Neuronal stem cell (in vitro differentiated cells): ENCODE results near the gene MYO10.
A peak's percentile ranks its signal among the peaks of the same experiment; 100 is the strongest.

Source experiments
- DNase-seq: peaks from one replicate; pipeline ENCODE4 v3.0.0-alpha.2; 2013; ENCODE audit warnings: low spot score
- H2AFZ ChIP-seq: one replicate; pipeline ENCODE4 v1.6.1; 2013; ENCODE audit warnings: mild to moderate bottlenecking, low read length, inconsistent platforms
- H2AK5ac ChIP-seq: 2 replicates; pipeline ENCODE4 v1.6.1; 2013; ENCODE audit warnings: low read depth, mild to moderate bottlenecking, inconsistent platforms, low read length, moderate library complexity, mixed read lengths
- H2BK120ac ChIP-seq: 2 replicates; pipeline ENCODE4 v1.6.1; 2013; ENCODE audit warnings: low read depth, mild to moderate bottlenecking, inconsistent platforms, low read length, moderate library complexity, mixed read lengths
- H2BK12ac ChIP-seq: one replicate; pipeline ENCODE4 v1.6.1; 2013; ENCODE audit warnings: low read length, inconsistent platforms
- H2BK15ac ChIP-seq: 2 replicates; pipeline ENCODE4 v1.6.1; 2013; ENCODE audit warnings: mild to moderate bottlenecking, low read length, inconsistent platforms, mixed read lengths
- H2BK5ac ChIP-seq: one replicate; pipeline ENCODE4 v1.6.1; 2013; ENCODE audit warnings: inconsistent platforms, mild to moderate bottlenecking, low read length, moderate library complexity
- H3K14ac ChIP-seq: one replicate; pipeline ENCODE4 v1.6.1; 2013; ENCODE audit warnings: low read length, inconsistent platforms
- H3K18ac ChIP-seq: 2 replicates; pipeline ENCODE4 v1.6.1; 2013; ENCODE audit warnings: low read length, inconsistent platforms
- H3K23ac ChIP-seq: 2 replicates; pipeline ENCODE4 v1.6.1; 2013; ENCODE audit warnings: low read depth, mild to moderate bottlenecking, mixed read lengths, low read length, inconsistent platforms; ENCODE audit not compliant: poor library complexity
- H3K27ac ChIP-seq: replicated peaks from 3 replicates; pipeline ENCODE4 v1.5.1; 2013; ENCODE audit warnings: low read length, inconsistent platforms
- H3K27me3 ChIP-seq, 3 experiments: 2 replicates each; pipeline ENCODE4 v1.6.1; 2013; ENCODE audit warnings: low read length in 3 of 3, mild to moderate bottlenecking in 2 of 3, inconsistent platforms in 1 of 3, low read depth in 1 of 3, mixed read lengths in 1 of 3, moderate library complexity in 1 of 3; ENCODE audit not compliant: control insufficient read depth in 3 of 3, insufficient read depth in 3 of 3
- H3K36me3 ChIP-seq, 2 donors: replicated peaks in 1 of 2; 2 replicates each; pipeline ENCODE4 v1.6.1; 2013; ENCODE audit warnings: low read length in 2 of 2; ENCODE audit not compliant: control insufficient read depth in 2 of 2, insufficient read depth in 2 of 2
- H3K4ac ChIP-seq: 2 replicates; pipeline ENCODE4 v1.6.1; 2013; ENCODE audit warnings: inconsistent platforms, mild to moderate bottlenecking, low read length, moderate library complexity
- H3K4me1 ChIP-seq, 2 donors: 1 replicate in 1 of 2; 2 replicates in 1 of 2; pipeline ENCODE4 v1.6.1; 2013; ENCODE audit warnings: low read length in 2 of 2, low read depth in 1 of 2; ENCODE audit not compliant: control insufficient read depth in 2 of 2, insufficient read depth in 1 of 2
- H3K4me2 ChIP-seq: one replicate; pipeline ENCODE4 v1.6.1; 2013; ENCODE audit warnings: mild to moderate bottlenecking, low read length, inconsistent platforms; ENCODE audit not compliant: insufficient read depth, poor library complexity, severe bottlenecking
- H3K4me3 ChIP-seq, 2 donors: 2 replicates each; pipeline ENCODE4 v1.5.1; 2013; ENCODE audit warnings: low read length in 2 of 2, mild to moderate bottlenecking in 2 of 2, inconsistent platforms in 1 of 2, moderate library complexity in 1 of 2
- H3K79me1 ChIP-seq: one replicate; pipeline ENCODE4 v1.6.1; 2013; ENCODE audit warnings: low read depth, mild to moderate bottlenecking, inconsistent platforms, low read length, moderate library complexity
- H3K9ac ChIP-seq: one replicate; pipeline ENCODE4 v1.6.1; 2013; ENCODE audit warnings: mild to moderate bottlenecking, low read depth, low read length, inconsistent platforms; ENCODE audit not compliant: poor library complexity
- H3K9me3 ChIP-seq, 2 donors: replicated peaks in 1 of 2; 2 replicates each; pipeline versions ENCODE3 to v1.6.1; 2013; ENCODE audit warnings: low read length in 2 of 2, mild to moderate bottlenecking in 2 of 2, inconsistent platforms in 1 of 2, low read depth in 1 of 2, mixed read lengths in 1 of 2, moderate library complexity in 1 of 2; ENCODE audit not compliant: control insufficient read depth in 2 of 2, insufficient read depth in 1 of 2
- H4K8ac ChIP-seq: one replicate; pipeline ENCODE4 v1.6.1; 2013; ENCODE audit warnings: low read depth, mild to moderate bottlenecking, inconsistent platforms, low read length, moderate library complexity
- H4K91ac ChIP-seq: one replicate; pipeline ENCODE4 v1.6.1; 2013; ENCODE audit warnings: low read length, low read depth, mild to moderate bottlenecking, inconsistent platforms; ENCODE audit not compliant: poor library complexity
- WGBS, 2 donors: extraction: QIAGEN DNeasy Blood & Tissue Kit; methylation state at CpG; one replicate each; pipeline ENCODE4 v1.1.7; 2013; ENCODE audit warnings: missing lambda C conversion rate in 2 of 2, mixed read lengths in 1 of 2; ENCODE audit not compliant: insufficient read length in 2 of 2, insufficient replicate concordance in 1 of 2; ENCODE audit errors: extremely low coverage in 2 of 2; 5-methylcytosine and 5-hydroxymethylcytosine counted together

The MYO10 gene

DNA sequence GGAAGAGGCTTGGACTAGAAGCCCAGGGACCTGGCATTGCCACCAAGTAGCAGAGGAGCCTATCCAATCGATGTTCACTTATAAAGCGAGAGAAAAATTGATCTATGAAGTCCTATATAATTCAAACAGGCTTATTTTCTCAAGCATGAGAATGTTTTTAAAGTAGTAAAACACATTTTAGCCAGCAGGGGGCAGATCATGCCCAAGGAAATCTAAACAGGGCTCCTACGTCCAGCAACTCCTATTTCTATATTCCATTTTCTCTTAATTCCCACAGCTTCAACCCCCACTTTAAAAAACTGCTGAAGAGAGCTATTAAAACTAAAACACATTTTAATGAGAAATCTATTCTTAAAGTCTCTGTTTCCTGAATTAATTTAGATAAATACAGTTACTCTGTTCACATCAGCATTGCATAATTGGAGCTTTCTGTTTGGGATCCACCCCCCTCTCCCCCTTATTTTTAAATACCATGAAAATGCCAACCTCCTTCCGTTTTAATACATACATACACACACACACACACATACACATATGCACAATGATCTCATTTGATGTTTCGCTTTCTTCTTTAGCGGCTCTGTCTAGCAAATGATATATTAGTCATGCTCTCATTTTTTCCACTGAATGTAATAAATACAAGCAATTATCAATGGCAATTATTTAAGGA, 144.9 kb downstream of the MYO10 start:
- Histone ChIP-seq H3K9ac (no peak overlapping the region), H3K4me3 (no peak overlapping the region), H3K23ac (no peak overlapping the region), H3K79me1 (no peaks in the 10 kb centered on the region), H4K91ac (no peak overlapping the region), H2AFZ (no peak overlapping the region), H2BK12ac (no peak overlapping the region), H2BK15ac (no peak overlapping the region), H3K27me3 (no peaks in the 10 kb centered on the region), H3K18ac (no peak overlapping the region), H2BK5ac (no peak overlapping the region), H3K36me3 (peaks cover 0 to 5% of the 10 kb centered on the region in 2 donors), H4K8ac (no peak overlapping the region), H2AK5ac (no peak overlapping the region), H2BK120ac (no peak overlapping the region), H3K9me3 (no peaks in the 10 kb centered on the region), H3K4me1 (no peaks in the 10 kb centered on the region), H3K4me2 (no peak overlapping the region), H3K14ac (no peak overlapping the region), H3K27ac (no peak overlapping the region), H3K4ac (no peak overlapping the region)
- DNase-seq, result peak; percentile 58
- WGBS, 2 donors, result no CpG with 5 or more reads among the region's 6 CpGs

DNA sequence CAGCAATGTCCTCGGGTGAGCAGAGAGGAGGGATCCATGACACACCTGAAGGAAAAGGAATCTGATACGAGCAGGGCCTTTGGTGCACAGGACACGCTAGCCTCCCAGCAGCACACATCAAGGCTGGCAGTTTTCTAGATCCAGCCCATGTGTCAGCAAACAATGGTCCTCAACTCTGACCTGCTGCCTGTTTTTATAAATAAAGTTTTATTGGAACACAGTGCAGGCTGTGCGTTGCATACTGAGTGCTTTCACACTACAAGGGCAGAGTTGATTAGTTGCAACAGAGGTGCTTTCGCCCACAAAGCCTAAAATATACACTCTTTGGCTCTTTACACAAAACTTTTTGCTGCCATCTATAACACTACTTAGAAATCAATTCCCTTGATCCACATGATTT, 147.1 kb downstream of the MYO10 start:
- Histone ChIP-seq H3K27me3 (no peaks in the 10 kb centered on the region), H3K27ac (no peak overlapping the region), H2AFZ (no peak overlapping the region), H2BK5ac (no peak overlapping the region), H3K36me3 (peaks cover 0 to 5% of the 10 kb centered on the region in 2 donors), H2BK120ac (no peak overlapping the region), H3K14ac (no peak overlapping the region), H2AK5ac (no peak overlapping the region), H2BK12ac (no peak overlapping the region), H3K4me1 (no peaks in the 10 kb centered on the region), H4K8ac (no peak overlapping the region), H3K79me1 (no peaks in the 10 kb centered on the region), H3K18ac (peak overlapping the region; percentile 8), H3K9ac (no peak overlapping the region), H3K4me3 (no peak overlapping the region), H2BK15ac (no peak overlapping the region), H4K91ac (no peak overlapping the region), H3K4ac (no peak overlapping the region), H3K23ac (peak overlapping the region; percentile 12), H3K4me2 (no peak overlapping the region), H3K9me3 (no peaks in the 10 kb centered on the region)
- WGBS, 2 donors, result no CpG with 5 or more reads among the region's 5 CpGs
- DNase-seq, result no peak

- H2BK15ac ChIP-seq, result no peak overlapping the region
- H3K27ac ChIP-seq, result no peak overlapping the region
- H3K27me3 ChIP-seq, result no peaks in the 10 kb centered on the region
- H2AFZ ChIP-seq, result no peak overlapping the region
- H3K23ac ChIP-seq, result no peak overlapping the region
- H2BK12ac ChIP-seq, result no peak overlapping the region
- H3K14ac ChIP-seq, result no peak overlapping the region
- no peak overlapping the region for H3K9ac ChIP-seq
- no CpG with 5 or more reads among the region's 2 CpGs for WGBS, 2 donors
- H3K9me3 ChIP-seq, result no peaks in the 10 kb centered on the region
- H3K4me1 ChIP-seq, result no peaks in the 10 kb centered on the region
- no peak overlapping the region for H2BK120ac ChIP-seq
- no peak overlapping the region for H3K4me2 ChIP-seq
- no peak overlapping the region for H3K4me3 ChIP-seq
- H4K8ac ChIP-seq, result no peak overlapping the region
- no peak overlapping the region for H4K91ac ChIP-seq
- no peak for DNase-seq
- peaks cover 3 to 10% of the 10 kb centered on the region in 2 donors for H3K36me3 ChIP-seq
- H3K4ac ChIP-seq, result no peak overlapping the region
- H2AK5ac ChIP-seq, result no peak overlapping the region
- no peak overlapping the region for H3K18ac ChIP-seq
- H3K79me1 ChIP-seq, result no peaks in the 10 kb centered on the region
- no peak overlapping the region for H2BK5ac ChIP-seq
These were observed 148.8 kb downstream of the MYO10 start for GRCh38 chr5:16787278-16787677.

DNA sequence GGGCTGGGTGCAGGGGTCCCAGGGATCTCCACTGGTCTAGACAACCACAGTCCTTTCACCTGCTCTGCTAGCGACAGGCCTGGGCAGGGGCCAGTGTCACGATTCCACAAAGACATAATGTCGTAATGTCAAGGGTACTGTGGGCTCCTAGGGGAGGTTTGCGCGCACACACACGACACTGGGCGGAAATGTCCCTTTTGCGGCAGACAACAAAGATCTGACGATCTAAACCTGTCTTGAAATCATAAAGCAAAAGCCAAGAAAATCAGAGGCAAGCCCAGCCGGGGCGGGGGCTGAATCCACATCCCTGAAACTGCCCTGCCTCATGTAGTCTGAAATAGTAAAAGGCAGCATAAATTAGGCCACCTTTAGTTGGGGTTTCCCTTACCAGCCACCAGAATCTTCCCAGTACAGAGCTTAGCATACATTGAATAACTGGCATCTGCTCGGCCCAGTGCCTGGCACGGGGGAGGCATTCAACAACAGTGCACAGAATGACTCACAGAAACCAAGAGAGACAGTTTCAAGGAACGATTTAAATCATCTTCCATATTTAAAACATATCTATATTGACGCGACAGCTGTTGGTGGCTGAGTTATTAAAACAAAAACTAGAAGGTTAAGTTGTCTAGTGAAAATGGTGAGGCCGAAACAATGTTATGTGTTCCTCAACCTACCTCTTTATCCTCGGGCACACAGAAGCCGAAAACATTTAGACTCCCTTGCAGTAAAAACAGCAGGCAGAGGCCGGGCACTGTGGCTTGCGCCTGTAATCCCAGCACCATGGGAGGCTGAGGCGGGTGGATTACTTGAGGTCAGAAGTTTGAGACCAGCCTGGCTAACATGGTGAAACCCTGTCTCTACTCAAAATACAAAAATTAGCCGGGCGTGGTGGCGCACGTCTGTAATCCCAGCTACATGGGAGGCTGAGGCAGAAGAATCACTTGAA, 151.0 kb downstream of the MYO10 start:
- no peak overlapping the region for H4K8ac ChIP-seq
- no peak overlapping the region for H3K4ac ChIP-seq
- H2AK5ac ChIP-seq, result no peak overlapping the region
- no peaks in the 10 kb centered on the region for H3K9me3 ChIP-seq
- no peak overlapping the region for H3K27ac ChIP-seq
- H3K4me2 ChIP-seq, result no peak overlapping the region
- no peak overlapping the region for H3K14ac ChIP-seq
- no peaks in the 10 kb centered on the region for H3K79me1 ChIP-seq
- H2BK5ac ChIP-seq, result no peak overlapping the region
- no peak overlapping the region for H2BK12ac ChIP-seq
- H4K91ac ChIP-seq, result no peak overlapping the region
- H3K4me3 ChIP-seq, result no peak overlapping the region
- no peak for DNase-seq
- no peak overlapping the region for H3K18ac ChIP-seq
- WGBS, 2 donors, result no CpG with 5 or more reads among the region's 26 CpGs
- no peaks in the 10 kb centered on the region for H3K27me3 ChIP-seq
- H3K4me1 ChIP-seq, result no peaks in the 10 kb centered on the region
- no peak overlapping the region for H3K23ac ChIP-seq
- H3K36me3 ChIP-seq, result peaks cover 3 to 24% of the 10 kb centered on the region in 2 donors
- no peak overlapping the region for H2AFZ ChIP-seq
- H3K9ac ChIP-seq, result no peak overlapping the region
- no peak overlapping the region for H2BK15ac ChIP-seq
- H2BK120ac ChIP-seq, result no peak overlapping the region
